Breast epithelium (tissue), 3 donors: Measurements from ENCODE around the gene MYBPC2.

Experiments used
- POLR2A ChIP-seq: fragments of 450-650 bp; IDR thresholded peaks from one replicate; pipeline ENCODE4 v1.6.1; 2016; ENCODE audit warnings: antibody characterized with exemption, mild to moderate bottlenecking, moderate library complexity
- TF ChIP-seq, protein P1 (sequence below), 3 donors: fragments of 450-650 bp; IDR thresholded peaks; one replicate each; pipeline ENCODE4 v1.5.1; 2016 to 2017; ENCODE audit warnings: antibody characterized with exemption in 3 of 3, mild to moderate bottlenecking in 3 of 3, moderate library complexity in 3 of 3

DNA sequence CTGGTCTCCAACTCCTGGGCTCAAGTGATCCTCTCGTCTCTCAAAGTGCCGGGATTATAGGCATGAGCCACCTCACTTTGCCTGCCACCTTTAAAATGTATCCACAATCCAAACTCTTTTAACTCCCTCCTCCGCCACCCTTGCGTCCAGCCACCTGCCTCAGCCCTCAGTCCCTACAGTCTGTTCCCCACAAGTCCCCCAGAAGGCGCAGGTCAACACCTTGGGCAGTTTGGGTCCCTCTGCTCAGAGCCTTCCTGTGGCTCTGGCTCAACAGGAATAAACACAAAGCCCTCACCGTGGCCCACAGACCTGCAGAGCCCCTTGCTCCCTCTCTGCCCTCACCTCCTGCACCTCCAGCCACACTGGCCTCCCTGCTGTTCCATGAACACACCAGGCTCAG lies 36.1 kb downstream of the MYBPC2 start:
- no peak for TF ChIP-seq POLR2A
- TF ChIP-seq, protein P1, sequence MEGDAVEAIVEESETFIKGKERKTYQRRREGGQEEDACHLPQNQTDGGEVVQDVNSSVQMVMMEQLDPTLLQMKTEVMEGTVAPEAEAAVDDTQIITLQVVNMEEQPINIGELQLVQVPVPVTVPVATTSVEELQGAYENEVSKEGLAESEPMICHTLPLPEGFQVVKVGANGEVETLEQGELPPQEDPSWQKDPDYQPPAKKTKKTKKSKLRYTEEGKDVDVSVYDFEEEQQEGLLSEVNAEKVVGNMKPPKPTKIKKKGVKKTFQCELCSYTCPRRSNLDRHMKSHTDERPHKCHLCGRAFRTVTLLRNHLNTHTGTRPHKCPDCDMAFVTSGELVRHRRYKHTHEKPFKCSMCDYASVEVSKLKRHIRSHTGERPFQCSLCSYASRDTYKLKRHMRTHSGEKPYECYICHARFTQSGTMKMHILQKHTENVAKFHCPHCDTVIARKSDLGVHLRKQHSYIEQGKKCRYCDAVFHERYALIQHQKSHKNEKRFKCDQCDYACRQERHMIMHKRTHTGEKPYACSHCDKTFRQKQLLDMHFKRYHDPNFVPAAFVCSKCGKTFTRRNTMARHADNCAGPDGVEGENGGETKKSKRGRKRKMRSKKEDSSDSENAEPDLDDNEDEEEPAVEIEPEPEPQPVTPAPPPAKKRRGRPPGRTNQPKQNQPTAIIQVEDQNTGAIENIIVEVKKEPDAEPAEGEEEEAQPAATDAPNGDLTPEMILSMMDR (IDR thresholded peaks at IDR 0.05) = no peak
